GM10266 (cell line): ENCODE measurements around the gene TFF3.

Experiments
- DNase-seq: peaks from one replicate; pipeline ENCODE4 v3.0.0; 2012; ENCODE audit errors: extremely low spot score
- TF ChIP-seq, protein P1 (sequence below): IDR thresholded peaks from 2 replicates; pipeline ENCODE4 v1.5.1; 2012; ENCODE audit warnings: mild to moderate bottlenecking, low read depth; ENCODE audit not compliant: control insufficient read depth, insufficient read depth; ENCODE audit errors: missing control alignments

Gene TFF3

DNA sequence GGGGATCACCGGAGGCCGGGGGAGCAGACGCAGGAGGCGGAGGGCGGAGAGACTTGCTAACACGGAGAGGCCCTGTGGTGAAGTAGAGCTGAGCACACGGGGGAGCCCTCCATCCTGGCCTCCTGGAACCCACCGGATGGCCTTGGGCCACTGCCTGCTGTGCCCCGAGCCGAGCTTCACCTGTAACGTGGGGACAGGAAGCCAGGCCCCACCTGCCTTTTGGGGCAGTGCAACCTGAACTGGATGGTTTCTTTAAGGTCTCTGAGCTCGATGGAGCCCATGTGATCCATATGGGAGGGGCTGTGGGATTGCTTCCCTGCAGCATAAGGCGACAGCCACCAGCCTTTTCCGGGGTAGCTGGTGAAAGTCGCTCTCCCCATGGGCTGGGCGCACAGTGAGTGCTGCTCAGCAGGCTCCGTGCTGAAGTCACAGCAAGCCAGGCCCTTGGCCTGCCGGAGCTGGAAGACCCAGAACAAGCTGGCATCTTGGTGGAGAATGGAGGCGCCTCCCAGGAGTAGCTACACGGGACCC lies 35.8 kb downstream of the TFF3 start:
- DNase-seq: no peak
- TF ChIP-seq, protein P1, sequence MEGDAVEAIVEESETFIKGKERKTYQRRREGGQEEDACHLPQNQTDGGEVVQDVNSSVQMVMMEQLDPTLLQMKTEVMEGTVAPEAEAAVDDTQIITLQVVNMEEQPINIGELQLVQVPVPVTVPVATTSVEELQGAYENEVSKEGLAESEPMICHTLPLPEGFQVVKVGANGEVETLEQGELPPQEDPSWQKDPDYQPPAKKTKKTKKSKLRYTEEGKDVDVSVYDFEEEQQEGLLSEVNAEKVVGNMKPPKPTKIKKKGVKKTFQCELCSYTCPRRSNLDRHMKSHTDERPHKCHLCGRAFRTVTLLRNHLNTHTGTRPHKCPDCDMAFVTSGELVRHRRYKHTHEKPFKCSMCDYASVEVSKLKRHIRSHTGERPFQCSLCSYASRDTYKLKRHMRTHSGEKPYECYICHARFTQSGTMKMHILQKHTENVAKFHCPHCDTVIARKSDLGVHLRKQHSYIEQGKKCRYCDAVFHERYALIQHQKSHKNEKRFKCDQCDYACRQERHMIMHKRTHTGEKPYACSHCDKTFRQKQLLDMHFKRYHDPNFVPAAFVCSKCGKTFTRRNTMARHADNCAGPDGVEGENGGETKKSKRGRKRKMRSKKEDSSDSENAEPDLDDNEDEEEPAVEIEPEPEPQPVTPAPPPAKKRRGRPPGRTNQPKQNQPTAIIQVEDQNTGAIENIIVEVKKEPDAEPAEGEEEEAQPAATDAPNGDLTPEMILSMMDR: no peak

- TF ChIP-seq, protein P1: no peak
- DNase-seq: no peak
Measured at GRCh38 chr21:42278451-42279149, 36.6 kb downstream of the TFF3 start.

- DNase-seq: no peak
- TF ChIP-seq, protein P1: no peak
Measured at GRCh38 chr21:42277593-42277992, 37.6 kb downstream of the TFF3 start.

DNA sequence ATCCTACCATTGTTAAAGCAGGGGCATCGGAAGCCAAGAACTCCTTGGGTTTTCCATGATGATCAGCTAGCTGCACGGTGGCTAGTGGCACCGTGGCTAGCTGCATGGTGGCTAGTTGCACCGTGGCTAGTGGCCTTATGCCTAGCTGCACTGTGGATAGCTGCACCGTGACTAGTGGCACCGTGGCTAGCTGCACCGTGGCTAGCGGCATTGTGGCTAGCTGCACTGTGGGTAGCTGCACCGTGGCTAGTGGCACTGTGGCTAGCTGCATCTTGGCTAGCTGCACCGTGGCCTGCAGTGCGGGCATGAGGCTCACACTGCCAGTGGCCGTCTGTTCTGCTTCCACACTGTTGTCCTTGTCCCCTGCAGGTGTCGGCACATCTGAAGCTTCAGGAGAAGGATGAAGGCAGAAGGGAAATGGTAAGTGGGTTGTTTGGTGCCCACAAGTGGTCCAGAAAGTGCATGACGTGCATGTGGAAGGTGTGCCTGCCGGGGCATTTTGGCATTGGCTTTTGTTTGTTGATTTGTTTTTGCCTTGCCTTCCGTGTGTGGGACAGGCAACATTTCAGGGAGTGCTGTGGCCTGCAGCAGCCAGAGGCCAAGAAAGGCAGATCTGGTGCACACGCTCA lies 38.6 kb downstream of the TFF3 start:
- TF ChIP-seq, protein P1: no peak
- DNase-seq: no peak

DNA sequence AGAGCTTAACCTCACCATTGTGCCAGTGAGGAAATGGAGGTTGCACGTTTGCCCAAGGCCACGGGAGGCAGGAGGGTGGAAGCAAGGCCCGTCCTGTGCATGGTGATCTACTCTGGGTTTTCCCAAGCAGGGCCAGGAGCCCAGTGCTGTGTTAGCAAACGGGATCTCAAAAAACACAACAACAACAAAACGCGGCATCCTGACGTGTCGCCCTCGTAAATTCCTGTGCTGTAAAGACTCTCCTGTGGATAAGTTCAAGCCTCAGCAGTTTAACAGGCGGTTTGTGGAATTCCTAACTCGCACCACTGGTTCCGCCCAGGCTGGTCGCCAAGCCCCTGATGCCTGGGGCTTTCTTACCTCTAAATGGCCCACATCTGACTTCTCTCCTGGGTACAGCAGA lies 39.1 kb downstream of the TFF3 start:
- TF ChIP-seq, protein P1: no peak

DNA sequence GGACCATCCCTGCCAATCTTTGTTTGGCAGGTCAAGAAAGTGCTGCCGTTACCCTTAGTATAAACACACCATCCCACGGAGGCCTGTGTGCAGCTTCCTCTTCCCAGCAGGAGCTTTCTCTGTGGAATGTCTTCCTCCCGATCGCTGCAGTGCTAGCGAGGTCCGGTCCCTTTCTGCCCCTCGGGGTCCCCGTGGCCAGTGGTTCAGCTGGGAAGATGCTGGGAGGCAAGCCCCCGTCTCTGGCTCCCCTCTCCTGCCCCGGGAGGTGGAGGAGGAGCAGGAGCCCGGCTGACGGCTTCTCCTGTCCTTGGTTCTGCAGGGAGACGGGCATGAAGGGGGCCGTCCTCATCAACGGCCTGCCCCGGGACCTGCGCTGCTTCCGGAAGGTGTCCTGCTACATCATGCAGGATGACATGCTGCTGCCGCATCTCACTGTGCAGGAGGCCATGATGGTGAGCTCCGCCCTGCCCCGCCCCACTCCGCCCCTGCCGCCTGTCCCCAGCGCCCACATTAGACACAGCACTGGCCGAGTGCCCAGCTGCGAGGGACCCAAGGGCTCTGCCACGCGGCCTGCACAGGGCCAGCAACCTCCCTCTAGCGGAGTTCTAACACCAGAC lies 42.1 kb downstream of the TFF3 start:
- no peak for DNase-seq
- TF ChIP-seq, protein P1: no peak

More for the DNA sequence above, 39.1 kb downstream of the TFF3 start:
- no peak for DNase-seq
